ENCODE measurements around the gene MTMR3. TPM values are rescaled to one million over a fixed set of nuclear protein-coding genes. Genes with fewer than 3 reads are reported as not detected.

The MTMR3 gene
- total and polyA plus RNA-seq, 4 donors, result 13.6 to 86.0 (median 41.3) TPM

DNA sequence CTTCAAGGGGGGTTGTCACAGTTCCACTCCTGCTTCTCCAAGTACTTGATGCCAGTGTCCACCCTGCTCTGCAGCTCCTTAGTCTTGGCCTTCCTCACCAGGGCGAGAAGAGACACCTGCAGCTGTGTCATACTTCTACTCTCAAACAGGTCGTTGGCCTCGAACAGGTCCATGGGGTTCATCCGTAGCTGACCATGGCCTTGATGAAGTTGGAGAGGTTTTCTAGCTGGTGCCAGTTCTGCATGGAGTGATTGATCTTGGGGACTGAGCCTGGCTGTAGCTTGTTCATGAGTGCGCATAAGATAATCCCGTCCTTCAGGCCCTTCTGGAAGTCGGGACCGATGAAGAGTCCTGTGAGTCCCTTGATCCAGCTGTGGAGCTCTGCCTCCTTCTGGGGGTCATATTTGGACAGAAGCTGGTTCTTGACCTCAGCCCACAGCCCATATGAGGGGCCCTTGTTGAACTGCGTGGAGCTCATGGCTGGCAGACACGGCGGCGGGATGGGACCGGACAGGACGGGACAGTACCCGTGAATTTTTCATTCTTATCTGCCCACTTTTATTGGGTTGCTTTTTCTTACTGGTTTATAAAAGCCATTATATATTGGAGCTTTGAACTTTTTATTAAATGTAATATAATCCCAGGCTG lies 163.9 kb downstream of the MTMR3 start:
- no peak for TF ChIP-seq CTCF (IDR thresholded peaks at IDR 0.05; ENCODE audit: control extremely low read depth, extremely low read depth)
- Histone ChIP-seq H3K27me3 (ENCODE audit: control insufficient read depth in 3 of 3, insufficient read depth in 3 of 3, low read length in 2 of 3) (no peaks in the 10 kb centered on the region), H3K9me3 (ENCODE audit: control insufficient read depth in 4 of 4, insufficient read depth in 3 of 4, low read length in 3 of 4) (no peaks in the 10 kb centered on the region), H3K9ac (ENCODE audit: insufficient read depth in 1 of 2, low read length in 2 of 2) (no peak overlapping the region), H3K4me1 (ENCODE audit: control insufficient read depth in 5 of 5, insufficient read depth in 5 of 5, low read length in 5 of 5) (peaks cover 0 to 8% (median 0%) of the 10 kb centered on the region in 5 donors), H3K36me3 (ENCODE audit: control insufficient read depth in 4 of 4, insufficient read depth in 4 of 4, low read length in 4 of 4) (no peaks in the 10 kb centered on the region), H3K27ac (ENCODE audit: low read depth in 1 of 2, low read length in 1 of 2) (no peak overlapping the region), H3K4me3 (no peak overlapping the region)
- 95 to 96% methylated on average over 15 of the region's 15 CpGs for WGBS, 2 donors
- ATAC-seq (ENCODE audit: insufficient read depth, low FRiP score) (no peak), DNase-seq (no peak)

DNA sequence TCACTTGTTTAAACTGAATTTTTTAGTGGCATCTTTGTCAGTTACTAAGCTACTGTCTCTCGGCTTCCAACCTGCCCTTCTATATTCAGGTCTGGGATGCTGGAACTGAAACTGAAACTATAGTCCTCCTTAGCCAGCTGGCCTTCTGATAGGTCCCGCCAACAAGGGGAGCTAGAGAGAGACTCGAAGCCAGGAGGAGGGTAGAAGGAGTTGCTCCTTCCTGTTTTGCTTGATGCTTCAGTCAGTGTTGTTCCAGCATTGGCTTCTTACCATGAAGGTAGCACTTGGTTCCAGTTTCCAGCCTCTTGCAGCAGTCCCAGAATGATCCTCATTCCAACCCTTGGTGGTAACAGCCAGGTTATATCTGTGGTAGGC lies 164.4 kb downstream of the MTMR3 start:
- Histone ChIP-seq H3K36me3 (ENCODE audit: control insufficient read depth in 4 of 4, insufficient read depth in 4 of 4, low read length in 4 of 4) (no peaks in the 10 kb centered on the region), H3K27me3 (ENCODE audit: control insufficient read depth in 3 of 3, insufficient read depth in 3 of 3, low read length in 2 of 3) (no peaks in the 10 kb centered on the region), H3K27ac (ENCODE audit: low read depth in 1 of 2, low read length in 1 of 2) (no peak overlapping the region), H3K4me3 (no peak overlapping the region), H3K9me3 (ENCODE audit: control insufficient read depth in 4 of 4, insufficient read depth in 3 of 4, low read length in 3 of 4) (no peaks in the 10 kb centered on the region), H3K4me1 (ENCODE audit: control insufficient read depth in 5 of 5, insufficient read depth in 5 of 5, low read length in 5 of 5) (peaks cover 0 to 8% (median 0%) of the 10 kb centered on the region in 5 donors), H3K9ac (ENCODE audit: insufficient read depth in 1 of 2, low read length in 2 of 2) (no peak overlapping the region)
- 41 to 46% methylated on average over 3 of the region's 3 CpGs for WGBS, 2 donors
- no peak for TF ChIP-seq CTCF (IDR thresholded peaks at IDR 0.05; ENCODE audit: control extremely low read depth, extremely low read depth)
- DNase-seq (no peak), ATAC-seq (ENCODE audit: insufficient read depth, low FRiP score) (peak; percentile 69)

GRCh38 chr22:30048681-30049080 lies 165.7 kb downstream of the MTMR3 start:
- 73 to 83% methylated on average over 2 of the region's 2 CpGs for WGBS, 2 donors
- Histone ChIP-seq H3K4me3 (no peak overlapping the region), H3K27me3 (ENCODE audit: control insufficient read depth in 3 of 3, insufficient read depth in 3 of 3, low read length in 2 of 3) (no peaks in the 10 kb centered on the region), H3K36me3 (ENCODE audit: control insufficient read depth in 4 of 4, insufficient read depth in 4 of 4, low read length in 4 of 4) (no peaks in the 10 kb centered on the region), H3K4me1 (ENCODE audit: control insufficient read depth in 5 of 5, insufficient read depth in 5 of 5, low read length in 5 of 5) (peaks cover 0 to 8% (median 0%) of the 10 kb centered on the region in 5 donors), H3K27ac (ENCODE audit: low read depth in 1 of 2, low read length in 1 of 2) (no peak overlapping the region), H3K9ac (ENCODE audit: insufficient read depth in 1 of 2, low read length in 2 of 2) (no peak overlapping the region), H3K9me3 (ENCODE audit: control insufficient read depth in 4 of 4, insufficient read depth in 3 of 4, low read length in 3 of 4) (no peaks in the 10 kb centered on the region)
- no peak for ATAC-seq (ENCODE audit: insufficient read depth, low FRiP score)
- no peak for DNase-seq
- no peak for TF ChIP-seq CTCF (IDR thresholded peaks at IDR 0.05; ENCODE audit: control extremely low read depth, extremely low read depth)
